Measurements from ENCODE around the gene ARL3.

DNA sequence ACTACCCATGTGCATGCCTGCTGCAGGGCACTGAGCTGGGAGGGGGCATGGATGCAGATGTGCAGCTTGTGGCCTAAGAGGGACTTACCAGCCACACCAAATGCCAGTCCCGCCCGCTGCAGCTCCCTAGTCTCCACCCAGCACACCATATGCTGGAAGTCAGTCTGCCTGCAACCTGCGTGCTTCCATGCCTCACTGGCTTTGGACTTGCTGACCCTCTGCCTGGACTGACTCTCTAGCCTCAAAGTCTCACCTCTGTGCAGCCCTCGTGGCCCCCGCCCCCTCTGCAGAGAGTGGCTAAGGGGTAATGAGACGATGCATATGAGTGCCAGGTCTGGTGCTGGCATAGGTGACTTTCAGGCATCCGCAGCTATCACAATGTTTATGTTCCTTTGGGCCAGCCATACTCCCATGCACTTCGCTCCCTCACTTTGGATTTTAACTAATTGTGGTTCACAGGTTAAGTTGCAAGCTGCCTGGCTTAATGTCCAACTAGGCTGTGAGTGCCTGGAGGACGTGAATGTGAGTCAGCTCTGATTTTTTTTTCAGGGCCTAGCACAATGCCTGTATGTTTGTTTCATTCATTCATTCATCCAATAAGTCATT is 48.2 kb downstream of the ARL3 start:
- TF ChIP-seq, protein P1, sequence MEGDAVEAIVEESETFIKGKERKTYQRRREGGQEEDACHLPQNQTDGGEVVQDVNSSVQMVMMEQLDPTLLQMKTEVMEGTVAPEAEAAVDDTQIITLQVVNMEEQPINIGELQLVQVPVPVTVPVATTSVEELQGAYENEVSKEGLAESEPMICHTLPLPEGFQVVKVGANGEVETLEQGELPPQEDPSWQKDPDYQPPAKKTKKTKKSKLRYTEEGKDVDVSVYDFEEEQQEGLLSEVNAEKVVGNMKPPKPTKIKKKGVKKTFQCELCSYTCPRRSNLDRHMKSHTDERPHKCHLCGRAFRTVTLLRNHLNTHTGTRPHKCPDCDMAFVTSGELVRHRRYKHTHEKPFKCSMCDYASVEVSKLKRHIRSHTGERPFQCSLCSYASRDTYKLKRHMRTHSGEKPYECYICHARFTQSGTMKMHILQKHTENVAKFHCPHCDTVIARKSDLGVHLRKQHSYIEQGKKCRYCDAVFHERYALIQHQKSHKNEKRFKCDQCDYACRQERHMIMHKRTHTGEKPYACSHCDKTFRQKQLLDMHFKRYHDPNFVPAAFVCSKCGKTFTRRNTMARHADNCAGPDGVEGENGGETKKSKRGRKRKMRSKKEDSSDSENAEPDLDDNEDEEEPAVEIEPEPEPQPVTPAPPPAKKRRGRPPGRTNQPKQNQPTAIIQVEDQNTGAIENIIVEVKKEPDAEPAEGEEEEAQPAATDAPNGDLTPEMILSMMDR (conservative IDR thresholded peaks at IDR 0.05; ENCODE audit: low read depth in 2 of 2): no peak
- no peak for TF ChIP-seq STAT1 (IDR thresholded peaks at IDR 0.05; ENCODE audit: unreplicated experiment)
- TF ChIP-seq EZH2 (IDR thresholded peaks at IDR 0.05; ENCODE audit: low read depth, unreplicated experiment): no peak
- no peak for TF ChIP-seq EZH2phosphoT487 (IDR thresholded peaks at IDR 0.05; ENCODE audit: unreplicated experiment)
- TF ChIP-seq, protein P2, sequence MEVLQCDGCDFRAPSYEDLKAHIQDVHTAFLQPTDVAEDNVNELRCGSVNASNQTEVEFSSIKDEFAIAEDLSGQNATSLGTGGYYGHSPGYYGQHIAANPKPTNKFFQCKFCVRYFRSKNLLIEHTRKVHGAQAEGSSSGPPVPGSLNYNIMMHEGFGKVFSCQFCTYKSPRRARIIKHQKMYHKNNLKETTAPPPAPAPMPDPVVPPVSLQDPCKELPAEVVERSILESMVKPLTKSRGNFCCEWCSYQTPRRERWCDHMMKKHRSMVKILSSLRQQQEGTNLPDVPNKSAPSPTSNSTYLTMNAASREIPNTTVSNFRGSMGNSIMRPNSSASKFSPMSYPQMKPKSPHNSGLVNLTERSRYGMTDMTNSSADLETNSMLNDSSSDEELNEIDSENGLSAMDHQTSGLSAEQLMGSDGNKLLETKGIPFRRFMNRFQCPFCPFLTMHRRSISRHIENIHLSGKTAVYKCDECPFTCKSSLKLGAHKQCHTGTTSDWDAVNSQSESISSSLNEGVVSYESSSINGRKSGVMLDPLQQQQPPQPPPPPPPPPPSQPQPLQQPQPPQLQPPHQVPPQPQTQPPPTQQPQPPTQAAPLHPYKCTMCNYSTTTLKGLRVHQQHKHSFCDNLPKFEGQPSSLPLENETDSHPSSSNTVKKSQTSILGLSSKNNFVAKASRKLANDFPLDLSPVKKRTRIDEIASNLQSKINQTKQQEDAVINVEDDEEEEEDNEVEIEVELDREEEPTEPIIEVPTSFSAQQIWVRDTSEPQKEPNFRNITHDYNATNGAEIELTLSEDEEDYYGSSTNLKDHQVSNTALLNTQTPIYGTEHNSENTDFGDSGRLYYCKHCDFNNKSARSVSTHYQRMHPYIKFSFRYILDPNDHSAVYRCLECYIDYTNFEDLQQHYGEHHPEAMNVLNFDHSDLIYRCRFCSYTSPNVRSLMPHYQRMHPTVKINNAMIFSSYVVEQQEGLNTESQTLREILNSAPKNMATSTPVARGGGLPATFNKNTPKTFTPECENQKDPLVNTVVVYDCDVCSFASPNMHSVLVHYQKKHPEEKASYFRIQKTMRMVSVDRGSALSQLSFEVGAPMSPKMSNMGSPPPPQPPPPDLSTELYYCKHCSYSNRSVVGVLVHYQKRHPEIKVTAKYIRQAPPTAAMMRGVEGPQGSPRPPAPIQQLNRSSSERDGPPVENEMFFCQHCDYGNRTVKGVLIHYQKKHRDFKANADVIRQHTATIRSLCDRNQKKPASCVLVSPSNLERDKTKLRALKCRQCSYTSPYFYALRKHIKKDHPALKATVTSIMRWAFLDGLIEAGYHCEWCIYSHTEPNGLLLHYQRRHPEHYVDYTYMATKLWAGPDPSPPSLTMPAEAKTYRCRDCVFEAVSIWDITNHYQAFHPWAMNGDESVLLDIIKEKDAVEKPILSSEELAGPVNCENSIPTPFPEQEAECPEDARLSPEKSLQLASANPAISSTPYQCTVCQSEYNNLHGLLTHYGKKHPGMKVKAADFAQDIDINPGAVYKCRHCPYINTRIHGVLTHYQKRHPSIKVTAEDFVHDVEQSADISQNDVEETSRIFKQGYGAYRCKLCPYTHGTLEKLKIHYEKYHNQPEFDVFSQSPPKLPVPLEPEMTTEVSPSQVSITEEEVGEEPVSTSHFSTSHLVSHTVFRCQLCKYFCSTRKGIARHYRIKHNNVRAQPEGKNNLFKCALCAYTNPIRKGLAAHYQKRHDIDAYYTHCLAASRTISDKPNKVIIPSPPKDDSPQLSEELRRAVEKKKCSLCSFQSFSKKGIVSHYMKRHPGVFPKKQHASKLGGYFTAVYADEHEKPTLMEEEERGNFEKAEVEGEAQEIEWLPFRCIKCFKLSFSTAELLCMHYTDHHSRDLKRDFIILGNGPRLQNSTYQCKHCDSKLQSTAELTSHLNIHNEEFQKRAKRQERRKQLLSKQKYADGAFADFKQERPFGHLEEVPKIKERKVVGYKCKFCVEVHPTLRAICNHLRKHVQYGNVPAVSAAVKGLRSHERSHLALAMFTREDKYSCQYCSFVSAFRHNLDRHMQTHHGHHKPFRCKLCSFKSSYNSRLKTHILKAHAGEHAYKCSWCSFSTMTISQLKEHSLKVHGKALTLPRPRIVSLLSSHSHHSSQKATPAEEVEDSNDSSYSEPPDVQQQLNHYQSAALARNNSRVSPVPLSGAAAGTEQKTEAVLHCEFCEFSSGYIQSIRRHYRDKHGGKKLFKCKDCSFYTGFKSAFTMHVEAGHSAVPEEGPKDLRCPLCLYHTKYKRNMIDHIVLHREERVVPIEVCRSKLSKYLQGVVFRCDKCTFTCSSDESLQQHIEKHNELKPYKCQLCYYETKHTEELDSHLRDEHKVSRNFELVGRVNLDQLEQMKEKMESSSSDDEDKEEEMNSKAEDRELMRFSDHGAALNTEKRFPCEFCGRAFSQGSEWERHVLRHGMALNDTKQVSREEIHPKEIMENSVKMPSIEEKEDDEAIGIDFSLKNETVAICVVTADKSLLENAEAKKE (CRISPR knock-in tag; IDR thresholded peaks at IDR 0.05): no peak
- TF ChIP-seq POLR2AphosphoS5 (IDR thresholded peaks at IDR 0.05; ENCODE audit: low read depth): no peak
- TF ChIP-seq, protein P3, sequence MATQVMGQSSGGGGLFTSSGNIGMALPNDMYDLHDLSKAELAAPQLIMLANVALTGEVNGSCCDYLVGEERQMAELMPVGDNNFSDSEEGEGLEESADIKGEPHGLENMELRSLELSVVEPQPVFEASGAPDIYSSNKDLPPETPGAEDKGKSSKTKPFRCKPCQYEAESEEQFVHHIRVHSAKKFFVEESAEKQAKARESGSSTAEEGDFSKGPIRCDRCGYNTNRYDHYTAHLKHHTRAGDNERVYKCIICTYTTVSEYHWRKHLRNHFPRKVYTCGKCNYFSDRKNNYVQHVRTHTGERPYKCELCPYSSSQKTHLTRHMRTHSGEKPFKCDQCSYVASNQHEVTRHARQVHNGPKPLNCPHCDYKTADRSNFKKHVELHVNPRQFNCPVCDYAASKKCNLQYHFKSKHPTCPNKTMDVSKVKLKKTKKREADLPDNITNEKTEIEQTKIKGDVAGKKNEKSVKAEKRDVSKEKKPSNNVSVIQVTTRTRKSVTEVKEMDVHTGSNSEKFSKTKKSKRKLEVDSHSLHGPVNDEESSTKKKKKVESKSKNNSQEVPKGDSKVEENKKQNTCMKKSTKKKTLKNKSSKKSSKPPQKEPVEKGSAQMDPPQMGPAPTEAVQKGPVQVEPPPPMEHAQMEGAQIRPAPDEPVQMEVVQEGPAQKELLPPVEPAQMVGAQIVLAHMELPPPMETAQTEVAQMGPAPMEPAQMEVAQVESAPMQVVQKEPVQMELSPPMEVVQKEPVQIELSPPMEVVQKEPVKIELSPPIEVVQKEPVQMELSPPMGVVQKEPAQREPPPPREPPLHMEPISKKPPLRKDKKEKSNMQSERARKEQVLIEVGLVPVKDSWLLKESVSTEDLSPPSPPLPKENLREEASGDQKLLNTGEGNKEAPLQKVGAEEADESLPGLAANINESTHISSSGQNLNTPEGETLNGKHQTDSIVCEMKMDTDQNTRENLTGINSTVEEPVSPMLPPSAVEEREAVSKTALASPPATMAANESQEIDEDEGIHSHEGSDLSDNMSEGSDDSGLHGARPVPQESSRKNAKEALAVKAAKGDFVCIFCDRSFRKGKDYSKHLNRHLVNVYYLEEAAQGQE (IDR thresholded peaks at IDR 0.05; ENCODE audit: unreplicated experiment): no peak
- TF ChIP-seq NANOG (IDR thresholded peaks at IDR 0.05; ENCODE audit: borderline replicate concordance): no peak
- TF ChIP-seq JUNB (IDR thresholded peaks at IDR 0.05; ENCODE audit: unreplicated experiment): no peak
- TF ChIP-seq, protein P4, sequence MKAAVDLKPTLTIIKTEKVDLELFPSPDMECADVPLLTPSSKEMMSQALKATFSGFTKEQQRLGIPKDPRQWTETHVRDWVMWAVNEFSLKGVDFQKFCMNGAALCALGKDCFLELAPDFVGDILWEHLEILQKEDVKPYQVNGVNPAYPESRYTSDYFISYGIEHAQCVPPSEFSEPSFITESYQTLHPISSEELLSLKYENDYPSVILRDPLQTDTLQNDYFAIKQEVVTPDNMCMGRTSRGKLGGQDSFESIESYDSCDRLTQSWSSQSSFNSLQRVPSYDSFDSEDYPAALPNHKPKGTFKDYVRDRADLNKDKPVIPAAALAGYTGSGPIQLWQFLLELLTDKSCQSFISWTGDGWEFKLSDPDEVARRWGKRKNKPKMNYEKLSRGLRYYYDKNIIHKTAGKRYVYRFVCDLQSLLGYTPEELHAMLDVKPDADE (IDR thresholded peaks at IDR 0.05): no peak
- TF ChIP-seq CREB1 (CRISPR knock-in tag; IDR thresholded peaks at IDR 0.05; ENCODE audit: low read depth): no peak
- no peak for TF ChIP-seq ZNF114 (CRISPR knock-in tag; IDR thresholded peaks at IDR 0.05)
